ENCODE measurements around the gene FAM163B.

GRCh38 chr9:133655701-133656100, 46.5 kb upstream of the FAM163B start:
- TF ChIP-seq CTCF (optimal IDR thresholded peaks at IDR 0.05 in 1 of 3, IDR thresholded peaks at IDR 0.05 in 1 of 3, conservative IDR thresholded peaks at IDR 0.05 in 1 of 3; ENCODE audit: extremely low read depth in 1 of 3, insufficient read depth in 2 of 3, low read length in 3 of 3) (no peak), EZH2 (IDR thresholded peaks at IDR 0.05; ENCODE audit: low read length) (no peak)

All from keratinocyte (primary cell).